ENCODE results near the gene DNAJC19.

DNAJC19 gene

GRCh38 chr3:180962530-180962929, 27.0 kb downstream of the DNAJC19 start:
- Histone ChIP-seq H3K79me2 (ENCODE audit: control insufficient read depth, insufficient read depth, low read length, unreplicated experiment) (peaks cover 7% of the 10 kb centered on the region), H3K4me1 (ENCODE audit: control insufficient read depth, insufficient read depth, low read length, unreplicated experiment) (no peaks in the 10 kb centered on the region), H3K27me3 (ENCODE audit: insufficient read depth, low read length) (no peaks in the 10 kb centered on the region), H3K27ac (ENCODE audit: low read depth, low read length) (no peak overlapping the region), H3K4me3 (ENCODE audit: low read depth, low read length) (no peak overlapping the region), H3K36me3 (ENCODE audit: insufficient read depth, low read length) (peaks cover 37% of the 10 kb centered on the region), H2AFZ (ENCODE audit: low read length, unreplicated experiment) (no peak overlapping the region)

GRCh38 chr3:180961552-180961951, 28.0 kb downstream of the DNAJC19 start:
- H3K4me1 ChIP-seq (ENCODE audit: control insufficient read depth, insufficient read depth, low read length, unreplicated experiment): no peaks in the 10 kb centered on the region
- no peak overlapping the region for H3K27ac ChIP-seq (ENCODE audit: low read depth, low read length)
- H2AFZ ChIP-seq (ENCODE audit: low read length, unreplicated experiment): no peak overlapping the region
- no peaks in the 10 kb centered on the region for H3K27me3 ChIP-seq (ENCODE audit: insufficient read depth, low read length)
- H3K79me2 ChIP-seq (ENCODE audit: control insufficient read depth, insufficient read depth, low read length, unreplicated experiment): peaks cover 10% of the 10 kb centered on the region
- H3K36me3 ChIP-seq (ENCODE audit: insufficient read depth, low read length): peaks cover 40% of the 10 kb centered on the region
- no peak overlapping the region for H3K4me3 ChIP-seq (ENCODE audit: low read depth, low read length)

- Histone ChIP-seq H3K27me3 (ENCODE audit: insufficient read depth, low read length) (no peaks in the 10 kb centered on the region), H3K79me2 (ENCODE audit: control insufficient read depth, insufficient read depth, low read length, unreplicated experiment) (peaks cover 12% of the 10 kb centered on the region), H3K4me1 (ENCODE audit: control insufficient read depth, insufficient read depth, low read length, unreplicated experiment) (no peaks in the 10 kb centered on the region), H2AFZ (ENCODE audit: low read length, unreplicated experiment) (no peak overlapping the region), H3K27ac (ENCODE audit: low read depth, low read length) (no peak overlapping the region), H3K4me3 (ENCODE audit: low read depth, low read length) (no peak overlapping the region), H3K36me3 (ENCODE audit: insufficient read depth, low read length) (peaks cover 37% of the 10 kb centered on the region)
Observed at GRCh38 chr3:180961087-180961486, 28.4 kb downstream of the DNAJC19 start.

- Histone ChIP-seq H3K4me1 (ENCODE audit: control insufficient read depth, insufficient read depth, low read length, unreplicated experiment) (no peaks in the 10 kb centered on the region), H3K4me3 (ENCODE audit: low read depth, low read length) (no peak overlapping the region), H3K27ac (ENCODE audit: low read depth, low read length) (no peak overlapping the region), H3K79me2 (ENCODE audit: control insufficient read depth, insufficient read depth, low read length, unreplicated experiment) (peaks cover 18% of the 10 kb centered on the region), H3K36me3 (ENCODE audit: insufficient read depth, low read length) (peaks cover 31% of the 10 kb centered on the region), H3K27me3 (ENCODE audit: insufficient read depth, low read length) (no peaks in the 10 kb centered on the region), H2AFZ (ENCODE audit: low read length, unreplicated experiment) (no peak overlapping the region)
Observed at GRCh38 chr3:180959691-180960090, 29.8 kb downstream of the DNAJC19 start.

- H3K27me3 ChIP-seq (ENCODE audit: insufficient read depth, low read length): no peaks in the 10 kb centered on the region
- peaks cover 44% of the 10 kb centered on the region for H3K79me2 ChIP-seq (ENCODE audit: control insufficient read depth, insufficient read depth, low read length, unreplicated experiment)
- H2AFZ ChIP-seq (ENCODE audit: low read length, unreplicated experiment): no peak overlapping the region
- H3K4me3 ChIP-seq (ENCODE audit: low read depth, low read length): no peak overlapping the region
- peaks cover 32% of the 10 kb centered on the region for H3K36me3 ChIP-seq (ENCODE audit: insufficient read depth, low read length)
- no peak overlapping the region for H3K27ac ChIP-seq (ENCODE audit: low read depth, low read length)
- H3K4me1 ChIP-seq (ENCODE audit: control insufficient read depth, insufficient read depth, low read length, unreplicated experiment): no peaks in the 10 kb centered on the region
Observed at GRCh38 chr3:180947761-180948390, 41.7 kb downstream of the DNAJC19 start.

GRCh38 chr3:180940826-180941225, 48.7 kb downstream of the DNAJC19 start:
- H3K27me3 ChIP-seq (ENCODE audit: insufficient read depth, low read length): no peaks in the 10 kb centered on the region
- peaks cover 22% of the 10 kb centered on the region; the same call in 1 of the 2 replicates for H3K36me3 ChIP-seq (ENCODE audit: insufficient read depth, low read length)
- no peaks in the 10 kb centered on the region for H3K4me1 ChIP-seq (ENCODE audit: control insufficient read depth, insufficient read depth, low read length, unreplicated experiment)
- H3K79me2 ChIP-seq (ENCODE audit: control insufficient read depth, insufficient read depth, low read length, unreplicated experiment): peaks cover 63% of the 10 kb centered on the region
- no peak overlapping the region for H3K4me3 ChIP-seq (ENCODE audit: low read depth, low read length)
- no peak overlapping the region for H3K27ac ChIP-seq (ENCODE audit: low read depth, low read length)
- no peak overlapping the region for H2AFZ ChIP-seq (ENCODE audit: low read length, unreplicated experiment)

- peaks cover 11% of the 10 kb centered on the region; the same call in 1 of the 2 replicates for H3K36me3 ChIP-seq (ENCODE audit: insufficient read depth, low read length)
Observed at GRCh38 chr3:180934638-180935037, 54.9 kb downstream of the DNAJC19 start.

More at GRCh38 chr3:180934638-180935037, 54.9 kb downstream of the DNAJC19 start:
- H3K27ac ChIP-seq (ENCODE audit: low read depth, low read length): peak overlapping the region; percentile 19; the same call in 1 of the 2 replicates
- no peaks in the 10 kb centered on the region for H3K27me3 ChIP-seq (ENCODE audit: insufficient read depth, low read length)
- H3K79me2 ChIP-seq (ENCODE audit: control insufficient read depth, insufficient read depth, low read length, unreplicated experiment): peaks cover 86% of the 10 kb centered on the region
- peaks cover 17% of the 10 kb centered on the region for H3K4me1 ChIP-seq (ENCODE audit: control insufficient read depth, insufficient read depth, low read length, unreplicated experiment)
- no peak overlapping the region for H3K4me3 ChIP-seq (ENCODE audit: low read depth, low read length)
- no peak overlapping the region for H2AFZ ChIP-seq (ENCODE audit: low read length, unreplicated experiment)

Measured in ACC112 (cell line).